HG03575 (cell line): ENCODE measurements around the gene TPM2.

Source experiments
- ATAC-seq: cut with Tn5 transposase; IDR thresholded peaks from one replicate; pipeline ENCODE4 v1.9.1; 2021; ENCODE audit not compliant: unreplicated experiment, insufficient number of reproducible peaks, low FRiP score; ENCODE audit errors: extremely low read depth

TPM2 gene

DNA sequence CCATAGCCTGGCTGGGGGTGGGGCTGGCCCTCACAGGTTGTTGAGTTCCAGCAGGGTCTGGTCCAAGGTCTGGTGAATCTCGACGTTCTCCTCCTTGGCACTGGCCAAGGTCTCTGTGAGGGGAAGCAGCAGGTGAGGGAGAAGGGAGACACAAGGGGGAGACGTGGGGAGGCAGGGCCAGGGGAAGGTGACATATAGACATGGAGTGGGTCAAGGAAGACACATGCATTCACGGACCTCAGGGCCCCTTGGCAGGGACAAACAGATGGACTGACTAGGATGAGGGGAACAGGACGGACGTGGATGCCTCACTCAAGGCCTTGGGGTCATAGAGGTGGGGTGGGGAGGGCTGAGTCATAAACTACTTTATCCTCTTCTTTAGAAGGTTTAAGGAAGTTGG lies 7.7 kb downstream of the TPM2 start:
- no peak for ATAC-seq

DNA sequence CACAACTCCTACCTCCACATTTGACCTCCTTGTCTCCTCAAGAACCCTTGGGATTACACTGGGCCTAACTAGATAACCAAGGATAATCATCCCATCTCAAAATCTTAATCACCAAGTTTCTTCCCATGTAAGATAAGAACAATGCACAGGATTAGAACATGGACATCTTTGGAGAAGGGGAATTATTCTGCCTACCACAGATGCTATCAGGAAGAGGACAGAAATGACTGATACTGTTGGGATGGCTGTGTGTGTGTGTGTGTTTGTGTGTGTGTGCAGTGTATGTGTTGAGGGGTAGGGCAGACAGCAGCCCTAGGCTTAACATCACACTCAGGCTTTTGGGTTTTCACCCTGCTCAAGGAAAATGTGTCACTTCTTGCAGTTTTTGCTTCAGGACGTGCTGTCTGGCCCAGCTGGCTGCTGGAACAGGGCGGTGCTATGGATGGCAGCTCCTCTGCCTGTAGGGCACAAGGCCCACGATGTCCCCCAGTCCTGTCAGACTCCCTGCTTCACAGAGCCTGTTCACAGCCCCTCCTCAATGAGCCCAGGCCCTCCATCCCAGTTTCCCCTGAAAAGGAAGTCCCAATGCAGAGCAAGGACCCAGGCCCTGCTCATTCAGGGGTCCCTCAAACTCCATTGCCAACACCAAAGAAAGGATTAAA lies 8.3 kb downstream of the TPM2 start:
- ATAC-seq: no peak

DNA sequence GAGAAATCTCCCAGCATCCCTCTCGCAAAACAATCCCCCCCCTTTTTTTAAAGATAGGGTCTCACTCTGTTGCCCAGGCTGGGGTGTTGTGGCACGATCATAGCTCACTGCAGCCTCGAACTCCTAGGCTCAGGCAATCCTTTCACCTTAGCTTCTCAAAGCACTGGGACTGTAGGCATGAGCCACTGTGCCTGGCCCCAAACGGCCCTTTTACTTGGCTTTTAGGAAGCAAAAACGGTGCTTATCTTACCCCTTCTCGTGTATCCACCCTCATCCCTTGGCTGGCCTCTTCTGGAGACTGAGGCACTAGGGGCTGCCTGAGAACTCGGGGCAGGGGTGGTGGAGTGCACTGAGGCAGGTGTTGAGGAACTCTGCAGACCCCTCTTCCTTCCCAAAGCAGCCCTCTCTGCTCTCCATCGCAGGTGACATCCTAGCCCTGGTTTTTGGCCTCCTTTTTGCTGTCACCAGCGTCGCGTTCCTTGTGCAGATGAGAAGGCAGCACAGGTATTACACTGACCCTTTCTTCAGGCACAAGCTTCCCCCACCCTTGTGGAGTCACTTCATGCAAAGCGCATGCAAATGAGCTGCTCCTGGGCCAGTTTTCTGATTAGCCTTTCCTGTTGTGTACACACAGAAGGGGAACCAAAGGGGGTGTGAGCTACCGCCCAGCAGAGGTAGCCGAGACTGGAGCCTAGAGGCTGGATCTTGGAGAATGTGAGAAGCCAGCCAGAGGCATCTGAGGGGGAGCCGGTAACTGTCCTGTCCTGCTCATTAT lies 9.2 kb downstream of the TPM2 start:
- ATAC-seq: no peak

DNA sequence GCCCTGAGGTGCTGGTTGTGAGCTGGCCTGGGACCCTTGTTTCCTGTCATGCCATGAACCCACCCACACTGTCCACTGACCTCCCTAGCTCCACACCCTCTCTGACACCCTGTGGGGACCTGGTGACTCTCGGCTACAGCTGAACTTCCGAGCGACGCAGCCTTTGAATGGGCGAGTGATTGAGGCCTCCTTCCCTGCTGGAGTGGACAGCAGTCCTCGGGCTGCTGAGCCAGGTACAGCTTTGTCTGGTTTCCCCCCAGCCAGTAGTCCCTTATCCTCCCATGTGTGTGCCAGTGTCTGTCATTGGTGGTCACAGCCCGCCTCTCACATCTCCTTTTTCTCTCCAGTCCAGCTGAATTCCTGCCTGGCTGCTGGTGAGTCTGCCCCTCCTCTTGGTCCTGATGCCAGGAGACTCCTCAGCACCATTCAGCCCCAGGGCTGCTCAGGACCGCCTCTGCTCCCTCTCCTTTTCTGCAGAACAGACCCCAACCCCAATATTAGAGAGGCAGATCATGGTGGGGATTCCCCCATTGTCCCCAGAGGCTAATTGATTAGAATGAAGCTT lies 9.9 kb downstream of the TPM2 start:
- no peak for ATAC-seq

DNA sequence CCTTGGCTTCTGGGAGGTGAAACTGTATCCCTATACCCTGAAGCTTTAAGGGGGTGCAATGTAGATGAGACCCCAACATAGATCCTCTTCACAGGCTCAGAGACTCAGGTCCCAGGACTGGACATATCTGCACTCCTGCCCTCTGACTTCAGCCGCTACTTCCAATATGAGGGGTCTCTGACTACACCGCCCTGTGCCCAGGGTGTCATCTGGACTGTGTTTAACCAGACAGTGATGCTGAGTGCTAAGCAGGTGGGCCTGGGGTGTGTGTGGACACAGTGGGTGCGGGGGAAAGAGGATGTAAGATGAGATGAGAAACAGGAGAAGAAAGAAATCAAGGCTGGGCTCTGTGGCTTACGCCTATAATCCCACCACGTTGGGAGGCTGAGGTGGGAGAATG lies 10.6 kb downstream of the TPM2 start:
- ATAC-seq: no peak

DNA sequence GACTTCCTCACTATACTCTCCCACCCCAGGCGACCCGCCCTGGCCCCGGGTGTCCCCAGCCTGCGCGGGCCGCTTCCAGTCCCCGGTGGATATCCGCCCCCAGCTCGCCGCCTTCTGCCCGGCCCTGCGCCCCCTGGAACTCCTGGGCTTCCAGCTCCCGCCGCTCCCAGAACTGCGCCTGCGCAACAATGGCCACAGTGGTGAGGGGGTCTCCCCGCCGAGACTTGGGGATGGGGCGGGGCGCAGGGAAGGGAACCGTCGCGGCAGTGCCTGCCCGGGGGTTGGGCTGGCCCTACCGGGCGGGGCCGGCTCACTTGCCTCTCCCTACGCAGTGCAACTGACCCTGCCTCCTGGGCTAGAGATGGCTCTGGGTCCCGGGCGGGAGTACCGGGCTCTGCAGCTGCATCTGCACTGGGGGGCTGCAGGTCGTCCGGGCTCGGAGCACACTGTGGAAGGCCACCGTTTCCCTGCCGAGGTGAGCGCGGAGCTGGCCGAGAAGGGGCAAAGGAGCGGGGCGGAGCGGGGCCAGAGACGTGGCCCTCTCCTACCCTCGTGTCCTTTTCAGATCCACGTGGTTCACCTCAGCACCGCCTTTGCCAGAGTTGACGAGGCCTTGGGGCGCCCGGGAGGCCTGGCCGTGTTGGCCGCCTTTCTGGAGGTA lies 13.9 kb downstream of the TPM2 start:
- ATAC-seq: no peak

DNA sequence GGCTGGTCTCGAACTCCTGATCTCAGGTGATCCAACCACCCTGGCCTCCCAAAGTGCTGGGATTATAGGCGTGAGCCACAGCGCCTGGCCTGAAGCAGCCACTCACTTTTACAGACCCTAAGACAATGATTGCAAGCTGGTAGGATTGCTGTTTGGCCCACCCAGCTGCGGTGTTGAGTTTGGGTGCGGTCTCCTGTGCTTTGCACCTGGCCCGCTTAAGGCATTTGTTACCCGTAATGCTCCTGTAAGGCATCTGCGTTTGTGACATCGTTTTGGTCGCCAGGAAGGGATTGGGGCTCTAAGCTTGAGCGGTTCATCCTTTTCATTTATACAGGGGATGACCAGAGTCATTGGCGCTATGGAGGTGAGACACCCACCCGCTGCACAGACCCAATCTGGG lies 14.5 kb downstream of the TPM2 start:
- ATAC-seq: no peak

DNA sequence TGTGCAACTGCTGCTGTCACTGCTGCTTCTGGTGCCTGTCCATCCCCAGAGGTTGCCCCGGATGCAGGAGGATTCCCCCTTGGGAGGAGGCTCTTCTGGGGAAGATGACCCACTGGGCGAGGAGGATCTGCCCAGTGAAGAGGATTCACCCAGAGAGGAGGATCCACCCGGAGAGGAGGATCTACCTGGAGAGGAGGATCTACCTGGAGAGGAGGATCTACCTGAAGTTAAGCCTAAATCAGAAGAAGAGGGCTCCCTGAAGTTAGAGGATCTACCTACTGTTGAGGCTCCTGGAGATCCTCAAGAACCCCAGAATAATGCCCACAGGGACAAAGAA lies 15.7 kb downstream of the TPM2 start:
- ATAC-seq: no peak

DNA sequence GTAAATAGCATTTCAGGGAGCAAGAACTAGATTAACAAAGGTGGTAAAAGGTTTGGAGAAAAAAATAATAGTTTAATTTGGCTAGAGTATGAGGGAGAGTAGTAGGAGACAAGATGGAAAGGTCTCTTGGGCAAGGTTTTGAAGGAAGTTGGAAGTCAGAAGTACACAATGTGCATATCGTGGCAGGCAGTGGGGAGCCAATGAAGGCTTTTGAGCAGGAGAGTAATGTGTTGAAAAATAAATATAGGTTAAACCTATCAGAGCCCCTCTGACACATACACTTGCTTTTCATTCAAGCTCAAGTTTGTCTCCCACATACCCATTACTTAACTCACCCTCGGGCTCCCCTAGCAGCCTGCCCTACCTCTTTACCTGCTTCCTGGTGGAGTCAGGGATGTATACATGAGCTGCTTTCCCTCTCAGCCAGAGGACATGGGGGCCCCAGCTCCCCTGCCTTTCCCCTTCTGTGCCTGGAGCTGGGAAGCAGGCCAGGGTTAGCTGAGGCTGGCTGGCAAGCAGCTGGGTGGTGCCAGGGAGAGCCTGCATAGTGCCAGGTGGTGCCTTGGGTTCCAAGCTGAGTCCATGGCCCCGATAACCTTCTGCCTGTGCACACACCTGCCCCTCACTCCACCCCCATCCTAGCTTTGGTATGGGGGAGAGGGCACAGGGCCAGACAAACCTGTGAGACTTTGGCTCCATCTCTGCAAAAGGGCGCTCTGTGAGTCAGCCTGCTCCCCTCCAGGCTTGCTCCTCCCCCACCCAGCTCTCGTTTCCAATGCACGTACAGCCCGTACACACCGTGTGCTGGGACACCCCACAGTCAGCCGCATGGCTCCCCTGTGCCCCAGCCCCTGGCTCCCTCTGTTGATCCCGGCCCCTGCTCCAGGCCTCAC lies 16.3 kb downstream of the TPM2 start, which contains the start of gene CA9:
Gene CA9, plus strand, starts transcription at position 797 of the 893 bp plus-strand sequence. Its CDS starts 32 bp downstream, at position 829.
- no peak for ATAC-seq

DNA sequence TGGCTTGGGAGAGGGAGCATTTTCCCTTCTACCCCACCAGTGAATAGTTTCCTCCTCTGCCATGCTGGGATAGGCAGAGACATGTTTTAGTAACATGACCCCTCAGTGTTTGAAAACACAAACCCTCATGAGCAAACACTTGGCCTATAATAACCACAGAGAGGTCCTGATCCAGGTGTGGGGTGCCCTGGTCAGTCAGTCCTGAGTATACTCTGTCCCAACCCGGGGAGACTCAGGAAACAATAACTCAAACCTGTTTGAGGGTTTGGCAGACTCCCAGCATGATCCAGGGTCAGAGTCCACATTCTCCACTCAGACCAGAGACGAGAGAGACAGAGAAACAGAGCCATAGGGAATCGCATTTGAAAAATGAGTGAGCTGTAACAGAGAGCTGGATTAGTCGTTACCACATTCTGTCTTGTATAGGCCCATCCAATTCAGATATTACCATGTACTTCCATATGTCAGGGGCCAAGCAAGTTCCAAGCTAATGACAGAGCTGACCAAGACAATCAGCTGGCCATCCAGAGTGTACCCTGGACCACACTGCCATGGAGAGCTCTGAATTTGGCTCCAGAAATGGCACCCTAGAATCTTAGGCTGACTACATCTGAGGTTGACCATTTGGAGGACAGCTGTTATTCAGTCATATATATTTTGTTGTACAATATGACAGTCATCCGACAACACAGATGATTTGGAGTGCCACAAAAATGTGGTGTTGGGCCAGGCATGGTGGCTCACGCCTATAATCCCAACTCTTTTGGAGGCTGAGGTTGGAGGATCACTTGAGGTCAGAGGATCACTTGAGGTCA lies 20.2 kb downstream of the TPM2 start:
- no peak for ATAC-seq

DNA sequence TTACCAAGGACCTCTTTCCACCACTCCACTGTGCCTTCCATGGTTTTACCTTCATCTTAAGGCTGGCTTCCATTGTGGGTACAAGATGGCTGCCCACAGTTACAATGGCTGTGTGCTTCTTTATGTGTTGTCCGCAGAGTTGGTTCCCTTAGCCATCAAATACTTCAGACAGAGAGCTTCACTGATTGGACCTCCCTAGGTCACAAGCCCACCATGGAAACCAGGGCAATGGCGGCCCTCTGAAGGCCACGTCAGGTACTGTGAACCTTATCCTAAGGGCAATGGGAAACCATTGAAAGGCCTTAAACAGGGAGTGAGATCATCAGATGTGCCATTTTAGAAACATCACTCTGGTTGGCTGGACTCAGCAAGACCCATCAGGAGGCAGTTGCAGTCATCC lies 21.8 kb downstream of the TPM2 start:
- ATAC-seq: no peak

DNA sequence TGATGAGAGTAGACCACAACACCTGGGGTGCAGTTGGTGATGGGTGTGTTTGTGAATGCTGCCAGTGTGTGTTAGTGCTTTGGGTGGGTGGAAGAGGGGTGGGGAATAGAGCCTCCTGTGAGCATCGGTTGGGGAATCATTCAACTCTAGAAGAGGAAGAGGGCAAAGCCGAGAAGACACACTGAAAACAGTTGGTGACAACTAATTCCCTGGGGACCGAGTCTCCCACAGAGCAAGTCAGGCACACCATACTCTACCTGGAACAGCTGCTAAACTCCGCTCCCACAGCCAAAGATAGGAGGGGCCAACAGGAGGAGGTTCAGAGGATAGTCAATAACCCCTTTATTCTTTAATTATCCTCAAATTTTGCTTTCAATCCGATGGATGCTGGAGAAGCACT lies 23.2 kb downstream of the TPM2 start:
- no peak for ATAC-seq

DNA sequence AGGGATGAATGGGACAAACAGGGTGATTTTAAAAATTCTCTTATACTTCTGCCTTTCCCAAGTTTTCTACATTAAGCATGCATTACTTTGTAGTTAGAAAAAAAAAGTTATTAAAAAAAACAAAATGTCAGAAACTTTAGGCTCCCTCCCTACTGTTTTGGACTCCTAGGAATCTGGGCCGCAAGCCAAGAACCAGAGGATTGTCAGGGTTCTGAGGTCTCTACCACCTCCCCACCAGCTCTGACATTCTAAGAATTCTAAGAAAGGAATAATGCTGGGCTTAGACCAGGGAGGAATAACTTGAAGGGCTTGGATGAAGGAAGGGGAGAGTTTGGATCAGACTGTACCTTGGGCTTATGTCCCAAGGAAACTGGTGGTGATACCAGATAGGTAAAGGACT lies 23.7 kb downstream of the TPM2 start:
- no peak for ATAC-seq

DNA sequence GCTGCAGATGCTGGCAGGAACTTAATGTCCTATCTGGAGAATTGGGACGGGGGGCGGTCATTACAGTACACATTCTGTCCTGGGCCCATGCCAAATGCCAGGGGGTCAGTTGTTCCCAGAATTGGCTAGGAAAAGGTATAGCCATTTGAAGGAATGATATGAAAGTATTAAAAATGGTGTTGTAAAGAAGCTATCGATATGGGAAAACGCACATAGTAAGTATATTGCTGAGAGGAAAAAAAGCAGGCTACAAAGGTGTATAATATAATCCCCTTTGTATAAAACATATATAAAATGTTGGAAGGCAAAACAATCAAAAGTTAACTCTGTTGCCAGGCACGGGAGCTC lies 24.3 kb downstream of the TPM2 start:
- ATAC-seq: no peak

DNA sequence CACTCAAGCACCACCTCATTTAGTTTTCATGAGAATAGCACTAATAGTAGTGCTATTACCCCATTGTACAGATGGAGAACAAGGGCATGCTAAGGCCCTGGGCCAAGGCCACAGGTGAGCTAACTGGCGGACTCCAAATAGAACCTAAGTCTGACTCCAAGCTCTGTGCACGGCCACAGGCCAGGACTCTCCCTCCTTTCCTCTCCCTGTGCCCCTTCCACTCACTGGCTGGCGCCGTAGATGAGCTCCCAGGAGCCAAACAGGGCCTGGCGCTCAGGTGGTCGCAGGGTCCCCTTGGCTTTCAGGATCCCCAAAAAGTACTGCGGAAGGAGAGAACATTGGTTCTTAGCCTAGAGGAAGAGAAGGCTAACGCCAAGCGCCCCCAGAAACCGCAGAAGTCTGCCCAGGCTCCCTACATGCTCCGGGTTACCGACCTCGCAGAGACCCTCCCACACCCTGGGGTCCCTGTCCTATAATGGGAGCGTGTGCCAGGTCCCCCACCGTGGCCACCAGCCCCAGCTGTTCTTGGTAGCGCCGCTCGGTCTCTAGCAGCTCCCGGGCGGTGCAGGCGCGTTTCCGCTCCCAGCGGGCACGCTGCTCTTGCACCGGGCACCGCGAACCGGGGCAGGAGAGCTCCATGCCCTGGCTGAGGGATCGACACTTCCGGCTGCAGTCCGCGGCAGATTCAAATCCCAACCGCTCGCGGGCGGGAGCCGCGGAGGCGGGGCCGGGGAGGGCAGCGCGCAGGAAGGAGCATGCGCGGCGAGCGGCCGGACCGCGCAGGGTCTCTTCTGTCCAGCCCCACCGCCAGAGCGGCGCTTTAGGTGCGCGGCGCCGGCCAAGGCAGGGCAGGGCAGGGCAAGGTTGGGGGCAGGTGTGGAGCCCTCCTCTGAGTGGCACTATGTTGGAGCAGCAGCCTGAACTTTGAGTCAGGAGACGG lies 24.9 kb downstream of the TPM2 start, which contains the start of gene ARHGEF39:
Gene ARHGEF39, minus strand, starts transcription at position 665 of the 940 bp plus-strand sequence. Its CDS starts 26 bp downstream, at position 639.
- ATAC-seq: no peak

DNA sequence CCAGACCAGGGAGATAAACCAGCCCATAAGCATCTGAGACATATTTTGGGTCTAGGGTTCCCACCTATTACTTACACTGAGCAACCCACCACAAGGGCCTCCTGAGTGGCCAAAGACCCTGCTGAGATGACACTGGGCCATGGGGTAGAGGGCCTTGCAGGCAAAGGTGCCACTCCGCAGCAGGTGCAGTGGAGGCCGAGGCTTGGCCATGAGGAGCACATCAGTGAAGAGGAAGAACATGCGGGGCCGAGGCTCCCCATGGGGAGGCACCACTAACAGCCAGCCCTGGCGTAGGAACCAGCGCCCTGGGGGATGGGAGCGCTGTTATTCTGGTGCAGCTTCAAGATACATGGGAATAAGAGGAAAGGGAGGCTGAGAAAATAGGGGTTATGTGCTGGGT lies 27.3 kb downstream of the TPM2 start:
- ATAC-seq: no peak

DNA sequence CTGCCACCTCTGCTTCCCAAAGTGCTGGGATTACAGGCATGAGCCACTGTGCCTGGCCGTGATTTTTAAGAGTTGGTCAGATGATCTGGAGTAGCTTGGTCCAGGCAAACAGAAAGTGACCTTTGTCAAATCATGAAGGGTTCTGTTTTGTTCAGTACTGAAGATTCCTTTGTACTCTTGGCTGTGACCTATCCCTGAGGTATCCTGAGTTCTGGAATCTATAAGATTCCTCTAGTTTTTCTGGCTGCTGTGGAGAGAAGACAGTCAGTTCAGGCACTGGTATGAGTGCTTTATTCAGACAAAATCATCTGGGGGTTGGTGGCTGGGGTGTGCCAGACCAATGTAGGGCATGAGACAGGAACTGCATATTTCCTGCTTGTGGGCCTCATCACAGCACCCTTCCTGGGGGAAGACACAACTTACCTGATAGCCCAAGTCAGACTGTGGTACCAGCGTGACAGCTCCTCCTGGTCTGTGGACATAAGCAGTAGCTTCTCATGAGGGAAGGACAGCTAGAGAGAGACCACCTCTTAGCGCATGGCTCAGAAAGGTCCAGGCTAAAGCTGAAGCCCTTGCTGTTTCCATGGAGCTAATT lies 27.9 kb downstream of the TPM2 start:
- no peak for ATAC-seq
